Body of pancreas (tissue), 4 donors: Measurements from ENCODE around the gene SLC19A1. TPM values are rescaled to one million over a fixed set of nuclear protein-coding genes. Genes with fewer than 3 reads are reported as not detected.

ENCODE experiments used
- ATAC-seq: fragments of 150-250 bp; one replicate; pipeline ENCODE4 v1.9.1; 2016
- DNase-seq, 4 donors: peaks; one replicate each; pipeline ENCODE4 v3.0.0-alpha.2; 2019
- H3K27ac ChIP-seq, 4 donors: fragments of 200-600 bp; sonication (generic); 1 replicate in 3 of 4; 2 replicates in 1 of 4; pipeline versions ENCODE4 v1.5.1 to v1.6.1; 2016 to 2019; ENCODE audit warnings: mild to moderate bottlenecking in 1 of 4, mixed read lengths in 1 of 4, moderate library complexity in 1 of 4
- H3K27me3 ChIP-seq, 2 donors: fragments of 200-600 bp; sonication (generic); one replicate each; pipeline ENCODE4 v1.6.0; 2016; ENCODE audit warnings: mild to moderate bottlenecking in 1 of 2
- H3K36me3 ChIP-seq, 2 donors: fragments of 200-600 bp; sonication (generic); replicated peaks in 1 of 2; 2 replicates each; pipeline ENCODE4 v1.5.1; 2016; ENCODE audit warnings: low read depth in 2 of 2; ENCODE audit not compliant: insufficient read depth in 1 of 2
- H3K4me1 ChIP-seq: fragments of 200-600 bp; sonication (generic); one replicate; pipeline ENCODE4 v1.6.0; 2016
- H3K4me3 ChIP-seq, 2 donors: fragments of 200-600 bp; sonication (generic); 1 replicate in 1 of 2; 2 replicates in 1 of 2; pipeline ENCODE4 v1.5.1; 2016 to 2019
- H3K9me3 ChIP-seq, 3 donors: fragments of 200-600 bp; sonication (generic); 1 replicate in 2 of 3; 2 replicates in 1 of 3; pipeline ENCODE4 v1.5.1; 2016
- CTCF ChIP-seq, 7 experiments: fragments of 450-650 bp in 4 of 7; fragments of 200-600 bp in 3 of 7; sonication (generic) in 3 of 7; IDR thresholded peaks; one replicate each; pipeline ENCODE4 v1.5.1; 2016 to 2019; ENCODE audit warnings: antibody characterized with exemption in 7 of 7
- POLR2A ChIP-seq, 3 donors: fragments of 450-650 bp; IDR thresholded peaks; one replicate each; pipeline ENCODE4 v1.6.1; 2016; ENCODE audit warnings: antibody characterized with exemption in 3 of 3, mild to moderate bottlenecking in 2 of 3
- WGBS, 2 donors: methylation state at CpG; one replicate each; pipeline ENCODE4 v1.1.5; 2017; 5-methylcytosine and 5-hydroxymethylcytosine counted together
- intact Hi-C: fragments of 100-400 bp; cut with DNase I; formaldehyde crosslinking; loops from one replicate; pipeline ENCODE4 v1.15.1; 2023
- total RNA-seq, 2 donors: library from RNA; depleted of rRNA; stranded (reverse); fragments of >200 nt; gene quantifications; one replicate each; pipeline ENCODE4 v1.1.0, GENCODE V29; 2016

The SLC19A1 gene
- total RNA-seq, 2 donors from 2014 or later: 2.6 to 7.0 TPM

DNA sequence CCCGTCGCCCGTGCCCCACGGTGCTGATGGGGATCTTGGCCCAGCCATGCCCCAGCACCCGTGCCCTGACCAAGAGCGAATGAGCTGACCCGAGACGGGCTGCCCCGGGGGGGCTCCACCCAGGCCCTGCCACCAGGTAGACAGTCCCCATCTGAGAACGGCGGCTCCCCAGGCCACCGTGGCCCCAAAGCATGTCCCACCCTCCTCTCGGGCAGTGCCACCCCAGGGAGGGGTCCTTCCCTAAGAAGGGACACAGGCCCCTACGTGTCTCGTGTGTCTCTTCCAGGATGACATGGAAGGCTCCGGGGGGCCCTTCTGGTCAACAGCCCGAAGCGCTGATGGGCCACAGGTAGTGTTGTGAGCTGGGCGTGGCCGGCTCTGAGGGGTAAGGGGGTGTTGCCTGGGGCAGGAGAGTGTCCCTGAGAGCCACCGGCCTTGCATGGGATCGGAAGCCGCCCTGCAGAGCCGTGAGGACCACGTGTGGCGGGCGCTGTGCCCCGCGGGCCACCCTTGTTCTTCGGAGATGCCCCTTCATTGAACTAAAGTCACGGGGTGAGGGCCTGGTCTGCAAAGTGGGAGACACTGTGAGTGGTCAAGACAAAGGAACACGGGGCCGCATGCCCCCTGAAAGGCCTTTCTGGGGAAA, 55.0 kb downstream of the SLC19A1 start:
- no peak for TF ChIP-seq POLR2A (IDR thresholded peaks at IDR 0.05)
- no peak for TF ChIP-seq CTCF (IDR thresholded peaks at IDR 0.05)
- DNase-seq (no peak), ATAC-seq (no peak)
- Histone ChIP-seq H3K4me1 (no peaks in the 10 kb centered on the region), H3K4me3 (no peak overlapping the region), H3K27me3 (no peaks in the 10 kb centered on the region), H3K9me3 (no peaks in the 10 kb centered on the region), H3K36me3 (peaks cover 0 to 2% of the 10 kb centered on the region in 2 donors), H3K27ac (no peak overlapping the region)
- WGBS, 2 donors: 81 to 84% methylated on average over 13 to 25 of the region's 33 CpGs
- intact Hi-C loops: no loop called here

GRCh38 chr21:45486443-45487160, 55.6 kb downstream of the SLC19A1 start:
- Histone ChIP-seq H3K27ac (no peak overlapping the region), H3K4me1 (no peaks in the 10 kb centered on the region), H3K9me3 (no peaks in the 10 kb centered on the region), H3K36me3 (peaks cover 0 to 2% of the 10 kb centered on the region in 2 donors), H3K4me3 (no peak overlapping the region), H3K27me3 (no peaks in the 10 kb centered on the region)
- TF ChIP-seq POLR2A (IDR thresholded peaks at IDR 0.05) (no peak), CTCF (IDR thresholded peaks at IDR 0.05) (no peak)
- no peak for ATAC-seq
- DNase-seq: no peak
- intact Hi-C loops: no loop called here
- 44 to 65% methylated on average over 13 to 25 of the region's 29 CpGs for WGBS, 2 donors

DNA sequence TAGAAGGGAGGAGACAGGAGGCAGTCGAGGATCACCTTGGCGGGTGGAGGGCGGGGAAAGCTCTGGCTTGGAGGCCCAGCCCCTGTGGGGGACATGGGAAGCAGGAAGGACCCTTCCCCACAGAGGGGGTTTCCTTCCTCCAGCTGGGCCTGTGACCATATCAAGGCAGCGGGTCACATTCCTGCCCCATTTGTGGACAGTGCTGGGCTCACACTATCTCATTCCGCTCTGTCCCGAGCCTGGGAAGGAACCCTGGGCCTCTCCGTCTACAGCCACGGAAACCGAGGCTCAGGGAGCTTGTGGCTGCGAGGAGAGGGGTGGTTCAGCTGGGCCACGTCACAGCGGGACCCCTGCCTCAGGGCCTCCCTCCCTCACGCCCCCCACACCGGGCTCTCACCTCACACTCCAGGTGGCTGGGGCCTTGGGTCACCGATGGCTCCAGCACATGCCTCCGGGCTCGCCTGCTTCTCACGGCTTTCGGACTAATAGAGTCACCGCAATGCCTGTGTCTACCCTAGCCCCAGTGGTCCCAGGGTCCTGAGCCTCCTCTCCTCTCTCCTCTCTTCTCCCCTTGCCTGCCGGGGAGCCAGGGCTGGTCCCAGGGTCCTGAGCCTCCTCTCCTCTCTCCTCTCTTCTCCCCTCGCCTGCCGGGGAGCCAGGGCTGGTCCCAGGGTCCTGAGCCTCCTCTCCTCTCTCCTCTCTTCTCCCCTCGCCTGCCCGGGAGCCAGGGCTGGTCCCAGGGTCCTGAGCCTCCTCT, 56.4 kb downstream of the SLC19A1 start:
- H3K27ac ChIP-seq: no peak overlapping the region
- no peaks in the 10 kb centered on the region for H3K4me1 ChIP-seq
- no peak for DNase-seq
- no peaks in the 10 kb centered on the region for H3K27me3 ChIP-seq
- ATAC-seq: no peak
- WGBS, 2 donors: 71% methylated on average over 19 to 25 of the region's 25 CpGs
- no peaks in the 10 kb centered on the region for H3K9me3 ChIP-seq
- peaks cover 0 to 2% of the 10 kb centered on the region in 2 donors for H3K36me3 ChIP-seq
- TF ChIP-seq POLR2A (IDR thresholded peaks at IDR 0.05) (no peak), CTCF (IDR thresholded peaks at IDR 0.05) (no peak)
- no peak overlapping the region for H3K4me3 ChIP-seq
- intact Hi-C loops: no loop called here

- 81 to 87% methylated on average over 6 of the region's 6 CpGs for WGBS, 2 donors
- DNase-seq (no peak), ATAC-seq (no peak)
- no peaks in the 10 kb centered on the region for H3K9me3 ChIP-seq
- H3K4me1 ChIP-seq: no peaks in the 10 kb centered on the region
- intact Hi-C loops: no loop called here
- peaks cover 0 to 2% of the 10 kb centered on the region in 2 donors for H3K36me3 ChIP-seq
- H3K4me3 ChIP-seq: no peak overlapping the region
- H3K27me3 ChIP-seq: no peaks in the 10 kb centered on the region
- TF ChIP-seq POLR2A (IDR thresholded peaks at IDR 0.05) (no peak), CTCF (IDR thresholded peaks at IDR 0.05) (no peak)
- no peak overlapping the region for H3K27ac ChIP-seq
Measured at GRCh38 chr21:45484318-45484717, 57.9 kb downstream of the SLC19A1 start.
